Measurements from ENCODE around the gene PFKL.
"Not testable (repeated sequence)": the region's sequence is repeated elsewhere in the genome, so short reads cannot be mapped to it uniquely, and the experiment has no call there.

DNA sequence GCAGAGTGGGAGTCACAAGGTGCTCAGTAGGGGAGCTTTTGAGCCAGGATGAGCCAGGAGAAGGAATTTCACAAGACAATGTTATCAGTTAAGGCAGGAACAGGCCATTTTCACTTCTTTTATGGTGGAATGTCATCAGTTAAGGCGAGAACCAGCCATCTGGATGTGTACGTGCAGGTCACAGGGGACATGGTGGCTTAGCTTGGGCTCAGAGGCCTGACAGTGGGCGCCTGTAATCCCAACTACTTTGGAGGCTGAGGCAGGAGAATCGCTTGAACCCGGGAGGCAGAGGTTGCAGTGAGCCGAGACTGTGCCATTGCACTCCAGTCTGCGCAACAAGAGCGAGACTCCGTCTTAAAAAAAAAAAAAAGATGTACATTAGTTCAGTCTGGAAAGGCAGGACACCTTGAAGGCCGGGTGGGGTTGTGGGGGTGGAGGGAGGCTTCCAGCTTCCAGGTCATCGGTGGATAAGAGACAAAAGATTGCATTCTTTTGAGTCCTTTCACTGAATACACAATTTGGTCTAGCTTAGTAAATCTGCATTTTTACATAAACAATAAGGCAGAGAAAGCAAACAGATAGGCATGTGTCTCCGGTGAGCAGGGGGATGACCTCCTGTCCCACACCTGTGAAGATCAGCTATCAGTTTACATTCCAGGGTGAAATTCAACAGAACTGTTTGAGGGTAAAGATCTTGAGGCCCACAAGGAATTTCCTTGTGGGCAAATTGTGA is 42.0 kb downstream of the PFKL start:
- TF ChIP-seq EZH2phosphoT487 (IDR thresholded peaks at IDR 0.05; ENCODE audit: insufficient read depth, low read depth); EZH2 (IDR thresholded peaks at IDR 0.05; ENCODE audit: insufficient read depth, poor library complexity, severe bottlenecking): not testable (repeated sequence)
